Colonic mucosa (tissue), 4 donors: ENCODE measurements around the gene HRAS. TPM values are rescaled to one million over a fixed set of nuclear protein-coding genes. Genes with fewer than 3 reads are reported as not detected.

Experiments used
- DNase-seq: peaks from one replicate; pipeline ENCODE4 v3.0.0-alpha.2; 2020
- H3K27ac ChIP-seq: fragments of 200-600 bp; one replicate; pipeline ENCODE4 v1.8.0; 2021
- H3K27me3 ChIP-seq: fragments of 200-600 bp; one replicate; pipeline ENCODE4 v1.8.0; 2021
- H3K36me3 ChIP-seq: fragments of 200-600 bp; one replicate; pipeline ENCODE4 v1.8.0; 2021
- H3K4me1 ChIP-seq: fragments of 200-600 bp; one replicate; pipeline ENCODE4 v1.8.0; 2021; ENCODE audit warnings: mild to moderate bottlenecking
- H3K4me3 ChIP-seq: fragments of 200-600 bp; one replicate; pipeline ENCODE4 v1.8.0; 2021
- H3K9ac ChIP-seq, 2 donors: one replicate each; pipeline ENCODE4 v1.7.0; 2013; ENCODE audit warnings: control low read depth in 2 of 2, low read depth in 2 of 2, low read length in 2 of 2
- H3K9me3 ChIP-seq: fragments of 200-600 bp; one replicate; pipeline ENCODE4 v1.8.0; 2021
- CTCF ChIP-seq: fragments of 200-600 bp; IDR thresholded peaks from one replicate; pipeline ENCODE4 v1.8.0; 2022; ENCODE audit warnings: antibody characterized with exemption, mild to moderate bottlenecking
- intact Hi-C: fragments of 100-400 bp; cut with DNase I; formaldehyde crosslinking; loops from one replicate; pipeline ENCODE4 v1.14.1; 2022
- total RNA-seq, 2 donors: library from RNA; stranded (reverse); fragmentation: NEBNext Ultra II Directional in 1 of 2; extraction: Animal tissue kit (Norgen Biotek cat#: 25700) in 1 of 2; gene quantifications; one replicate each; pipeline ENCODE4 v1.2.1, GENCODE V29; 2021
- donor health status: healthy.
- donor health status: DM: no; HTN: no; CAD: no.
- donor health status: DM: no; HTN: no; CAD: no.

Gene HRAS
- total RNA-seq, 2 donors from 2014 or later, result 38.4 to 67.0 TPM

- Histone ChIP-seq H3K4me3 (no peak overlapping the region), H3K36me3 (no peaks in the 10 kb centered on the region), H3K9ac (no peak overlapping the region), H3K27me3 (no peaks in the 10 kb centered on the region), H3K27ac (no peak overlapping the region), H3K9me3 (no peaks in the 10 kb centered on the region), H3K4me1 (no peaks in the 10 kb centered on the region)
- intact Hi-C loops, result no loop called here
- DNase-seq, result no peak
- no peak for TF ChIP-seq CTCF
Measured at GRCh38 chr11:512761-513595, 22.4 kb downstream of the HRAS start.

- no peak for DNase-seq
- no peak for TF ChIP-seq CTCF
- H3K36me3 ChIP-seq, result no peaks in the 10 kb centered on the region
Measured at GRCh38 chr11:508956-509355, 26.4 kb downstream of the HRAS start.

GRCh38 chr11:507727-508515 lies 27.5 kb downstream of the HRAS start:
- Histone ChIP-seq H3K9me3 (no peaks in the 10 kb centered on the region), H3K4me3 (peak overlapping the region; percentile 95), H3K9ac (peak overlapping the region; percentile 19 to 63), H3K4me1 (peaks cover 20% of the 10 kb centered on the region), H3K27ac (peak overlapping the region; percentile 22), H3K36me3 (no peaks in the 10 kb centered on the region), H3K27me3 (no peaks in the 10 kb centered on the region)
- intact Hi-C loops, result no loop called here
- no peak for TF ChIP-seq CTCF
- DNase-seq, result no peak

More at GRCh38 chr11:508956-509355, 26.4 kb downstream of the HRAS start:
- Histone ChIP-seq H3K4me3 (no peak overlapping the region), H3K27me3 (no peaks in the 10 kb centered on the region), H3K4me1 (peaks cover 19% of the 10 kb centered on the region), H3K27ac (no peak overlapping the region), H3K9ac (no peak overlapping the region), H3K9me3 (no peaks in the 10 kb centered on the region)
- intact Hi-C loops, result no loop called here

GRCh38 chr11:506995-507726 lies 28.2 kb downstream of the HRAS start, which contains the start of gene RNH1:
TSS of gene RNH1 (minus strand) at chr11:507242. CDS start at chr11:502162, 5,080 bp downstream.
- H3K36me3 ChIP-seq, result no peaks in the 10 kb centered on the region
- H3K27ac ChIP-seq, result peak within 1 kb of the TSS; percentile 99
- DNase-seq, result peak; percentile 100
- H3K4me3 ChIP-seq, result peak within 1 kb of the TSS; percentile 95
- no peaks in the 10 kb centered on the region for H3K27me3 ChIP-seq
- no peak for TF ChIP-seq CTCF
- H3K4me1 ChIP-seq, result peaks cover 20% of the 10 kb centered on the region
- H3K9me3 ChIP-seq, result no peaks in the 10 kb centered on the region
- H3K9ac ChIP-seq, result peak within 1 kb of the TSS; percentile 90 to 94
- intact Hi-C loops, result no loop called here
